Tibial nerve (tissue), 4 donors: ENCODE data around the gene COMTD1.

Source experiments
- EP300 ChIP-seq, 2 donors: sonication (generic); formaldehyde crosslinking; IDR thresholded peaks; one replicate each; pipeline ENCODE4 v1.6.1; 2017; ENCODE audit warnings: antibody characterized with exemption in 2 of 2, mild to moderate bottlenecking in 1 of 2
- POLR2A ChIP-seq, 2 donors: fragments of 450-650 bp; IDR thresholded peaks; one replicate each; pipeline ENCODE4 v1.6.1; 2017; ENCODE audit warnings: antibody characterized with exemption in 2 of 2, mild to moderate bottlenecking in 2 of 2, moderate library complexity in 2 of 2
- TF ChIP-seq, protein P1 (sequence below), 5 experiments: fragments of 200-600 bp in 3 of 5; fragments of 450-650 bp in 2 of 5; sonication (generic) in 3 of 5; IDR thresholded peaks; one replicate each; pipeline ENCODE4 v1.5.1; 2016 to 2019; ENCODE audit warnings: antibody characterized with exemption in 5 of 5, mild to moderate bottlenecking in 3 of 5, moderate library complexity in 2 of 5

DNA sequence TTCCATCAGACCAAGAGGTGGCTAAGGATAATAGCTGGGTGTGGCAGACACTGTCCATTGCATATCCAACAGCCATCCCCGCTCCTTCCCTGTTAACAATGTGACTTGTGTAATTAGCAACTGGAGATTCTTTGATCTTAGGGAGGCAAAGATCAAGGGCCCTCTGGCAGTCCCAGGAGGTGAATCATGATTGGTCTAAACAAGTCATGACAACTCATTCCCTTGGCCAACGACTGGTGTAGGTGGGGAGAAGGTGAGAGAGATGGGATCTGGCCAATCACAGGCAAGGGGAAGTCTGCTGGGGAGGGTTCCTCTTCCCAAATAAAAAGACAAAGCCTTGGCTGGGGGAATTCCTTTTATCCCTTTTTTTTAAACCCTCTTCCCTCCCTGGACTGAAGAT is 46.2 kb upstream of the COMTD1 start:
- TF ChIP-seq, protein P1, sequence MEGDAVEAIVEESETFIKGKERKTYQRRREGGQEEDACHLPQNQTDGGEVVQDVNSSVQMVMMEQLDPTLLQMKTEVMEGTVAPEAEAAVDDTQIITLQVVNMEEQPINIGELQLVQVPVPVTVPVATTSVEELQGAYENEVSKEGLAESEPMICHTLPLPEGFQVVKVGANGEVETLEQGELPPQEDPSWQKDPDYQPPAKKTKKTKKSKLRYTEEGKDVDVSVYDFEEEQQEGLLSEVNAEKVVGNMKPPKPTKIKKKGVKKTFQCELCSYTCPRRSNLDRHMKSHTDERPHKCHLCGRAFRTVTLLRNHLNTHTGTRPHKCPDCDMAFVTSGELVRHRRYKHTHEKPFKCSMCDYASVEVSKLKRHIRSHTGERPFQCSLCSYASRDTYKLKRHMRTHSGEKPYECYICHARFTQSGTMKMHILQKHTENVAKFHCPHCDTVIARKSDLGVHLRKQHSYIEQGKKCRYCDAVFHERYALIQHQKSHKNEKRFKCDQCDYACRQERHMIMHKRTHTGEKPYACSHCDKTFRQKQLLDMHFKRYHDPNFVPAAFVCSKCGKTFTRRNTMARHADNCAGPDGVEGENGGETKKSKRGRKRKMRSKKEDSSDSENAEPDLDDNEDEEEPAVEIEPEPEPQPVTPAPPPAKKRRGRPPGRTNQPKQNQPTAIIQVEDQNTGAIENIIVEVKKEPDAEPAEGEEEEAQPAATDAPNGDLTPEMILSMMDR (IDR thresholded peaks at IDR 0.05) = no peak
- TF ChIP-seq EP300 (IDR thresholded peaks at IDR 0.05) = no peak
- no peak for TF ChIP-seq POLR2A (IDR thresholded peaks at IDR 0.05)
